IMR-90 (cell line): ENCODE results near the gene A4GNT. TPM values are rescaled to one million over a fixed set of nuclear protein-coding genes. Genes with fewer than 3 reads are reported as not detected.
A peak's percentile ranks its signal among the peaks of the same experiment; 100 is the strongest.

ENCODE experiments used
- ATAC-seq: fragments of 200-7000 bp; cut with Tn5 transposase; 2 replicates; pipeline ENCODE4 v1.9.1; 2020; ENCODE audit warnings: low read depth, mild to moderate bottlenecking, moderate library complexity
- BruUV-seq: library from RNA; stranded (reverse); fragments of 400-500 nt; replicated peaks from 2 replicates; lab custom pipeline; 2021; lab: Mats Ljungman, UMichigan
- CTCF ChIA-PET: fragments of 300-600 bp; formaldehyde crosslinking; extraction: SDS; loops from one replicate; lab custom pipeline; 2021; ENCODE audit warnings: antibody characterized with exemption; lab: Yijun Ruan, JAX
- POLR2A ChIA-PET: fragments of 300-600 bp; sonication (Branson Sonifier 250); formaldehyde crosslinking; loops from one replicate; lab custom pipeline; 2022; ENCODE audit warnings: antibody characterized with exemption; ENCODE audit not compliant: unreplicated experiment; lab: Charles Lee
- DNase-seq: peaks from one replicate; pipeline ENCODE4 v3.0.0; 2013
- H2AFZ ChIP-seq: replicated peaks from 2 replicates; pipeline ENCODE3; 2013; ENCODE audit warnings: low read length, mild to moderate bottlenecking; ENCODE audit not compliant: poor library complexity
- H2AK5ac ChIP-seq: 2 replicates; pipeline ENCODE4 v1.6.1; 2013; ENCODE audit warnings: low read depth, low read length, inconsistent platforms
- H2AK9ac ChIP-seq: replicated peaks from 2 replicates; pipeline ENCODE3; 2013; ENCODE audit warnings: mild to moderate bottlenecking, low read depth, low read length, moderate library complexity; ENCODE audit not compliant: poor library complexity
- H2BK120ac ChIP-seq: 2 replicates; pipeline ENCODE4 v1.6.1; 2013; ENCODE audit warnings: low read depth, low read length, inconsistent platforms
- H2BK15ac ChIP-seq: 3 replicates; pipeline ENCODE4 v1.6.1; 2013; ENCODE audit warnings: low read depth, low read length, inconsistent platforms
- H2BK20ac ChIP-seq: 2 replicates; pipeline ENCODE4 v1.6.1; 2013; ENCODE audit warnings: low read depth, mild to moderate bottlenecking, inconsistent platforms, low read length, moderate library complexity
- H2BK5ac ChIP-seq: 2 replicates; pipeline ENCODE4 v1.6.1; 2013; ENCODE audit warnings: mild to moderate bottlenecking, low read depth, low read length, inconsistent platforms; ENCODE audit not compliant: poor library complexity, severe bottlenecking
- H3K14ac ChIP-seq: replicated peaks from 2 replicates; pipeline ENCODE4 v1.6.1; 2013; ENCODE audit warnings: low read depth, low read length, inconsistent platforms
- H3K18ac ChIP-seq: 2 replicates; pipeline ENCODE4 v1.6.1; 2013; ENCODE audit warnings: low read depth, low read length, control low read depth
- H3K23ac ChIP-seq: 2 replicates; pipeline ENCODE4 v1.6.1; 2013; ENCODE audit warnings: low read depth, low read length, inconsistent platforms
- H3K27ac ChIP-seq: 2 replicates; pipeline ENCODE4 v1.5.1; 2013; ENCODE audit warnings: mild to moderate bottlenecking, control low read depth, low read length; ENCODE audit not compliant: insufficient read depth
- H3K27me3 ChIP-seq: 2 replicates; pipeline ENCODE4 v1.6.1; 2013; ENCODE audit warnings: low read length; ENCODE audit not compliant: control insufficient read depth, insufficient read depth
- H3K36me3 ChIP-seq: 2 replicates; pipeline ENCODE4 v1.6.1; 2013; ENCODE audit warnings: low read length, mixed read lengths; ENCODE audit not compliant: control insufficient read depth, insufficient read depth
- H3K4ac ChIP-seq: 2 replicates; pipeline ENCODE4 v1.6.1; 2013; ENCODE audit warnings: low read depth, low read length, inconsistent platforms
- H3K4me1 ChIP-seq: 2 replicates; pipeline ENCODE4 v1.6.1; 2013; ENCODE audit warnings: low read length, mixed read lengths; ENCODE audit not compliant: control insufficient read depth, insufficient read depth
- H3K4me2 ChIP-seq: 2 replicates; pipeline ENCODE4 v1.6.1; 2013; ENCODE audit warnings: low read depth, mild to moderate bottlenecking, control low read depth, low read length, moderate library complexity
- H3K4me3 ChIP-seq: 2 replicates; pipeline ENCODE4 v1.5.1; 2013; ENCODE audit warnings: low read depth, mild to moderate bottlenecking, control low read depth, low read length, moderate library complexity; ENCODE audit not compliant: insufficient read depth
- H3K56ac ChIP-seq: 2 replicates; pipeline ENCODE4 v1.6.1; 2013; ENCODE audit warnings: low read length, inconsistent platforms; ENCODE audit not compliant: insufficient read depth; ENCODE audit errors: extremely low read depth
- H3K79me1 ChIP-seq, 2 experiments: 2 replicates each; pipeline ENCODE4 v1.6.1; 2013; ENCODE audit warnings: low read length in 2 of 2, inconsistent platforms in 1 of 2, low read depth in 1 of 2
- H3K9ac ChIP-seq: 2 replicates; pipeline ENCODE4 v1.6.1; 2013; ENCODE audit warnings: low read depth, low read length, control low read depth
- H3K9me1 ChIP-seq: 2 replicates; pipeline ENCODE4 v1.6.1; 2013; ENCODE audit warnings: low read length, inconsistent platforms; ENCODE audit not compliant: insufficient read depth
- H3K9me3 ChIP-seq: 2 replicates; pipeline ENCODE4 v1.6.1; 2013; ENCODE audit warnings: low read length; ENCODE audit not compliant: control insufficient read depth, insufficient read depth
- H4K20me1 ChIP-seq: 2 replicates; pipeline ENCODE4 v1.6.1; 2013; ENCODE audit warnings: low read length, inconsistent platforms; ENCODE audit not compliant: insufficient read depth
- H4K5ac ChIP-seq: 2 replicates; pipeline ENCODE4 v1.6.1; 2013; ENCODE audit warnings: mild to moderate bottlenecking, low read depth, low read length, control low read depth
- H4K8ac ChIP-seq, 2 experiments: 2 replicates each; pipeline ENCODE4 v1.6.1; 2013; ENCODE audit warnings: low read depth in 2 of 2, low read length in 2 of 2, control low read depth in 1 of 2, inconsistent platforms in 1 of 2
- H4K91ac ChIP-seq: 2 replicates; pipeline ENCODE4 v1.6.1; 2013; ENCODE audit warnings: low read depth, low read length, inconsistent platforms; ENCODE audit not compliant: insufficient read depth
- CEBPB ChIP-seq: IDR thresholded peaks from 2 replicates; pipeline ENCODE4 v1.6.1; 2012; ENCODE audit warnings: low read depth, low read length, improper control_type of control experiment
- CHD1 ChIP-seq: IDR thresholded peaks from 2 replicates; pipeline ENCODE4 v1.6.1; 2012; ENCODE audit warnings: low read depth, low read length, improper control_type of control experiment
- CTCF ChIP-seq: conservative IDR thresholded peaks from 2 replicates; pipeline ENCODE4 v1.5.1; 2012; ENCODE audit warnings: mild to moderate bottlenecking, low read depth, low read length, improper control_type of control experiment
- ELK1 ChIP-seq: fragments of 150-350 bp; IDR thresholded peaks from 2 replicates; pipeline ENCODE4 v1.6.1; 2016; ENCODE audit warnings: low read depth, mild to moderate bottlenecking, low read length, moderate library complexity, borderline replicate concordance
- FOS ChIP-seq: fragments of 150-350 bp; IDR thresholded peaks from 2 replicates; pipeline ENCODE4 v1.6.1; 2016; ENCODE audit warnings: low read depth, low read length
- MAFK ChIP-seq: IDR thresholded peaks from 2 replicates; pipeline ENCODE4 v1.6.1; 2012; ENCODE audit warnings: low read depth, low read length, improper control_type of control experiment
- MXI1 ChIP-seq: IDR thresholded peaks from 2 replicates; pipeline ENCODE4 v1.6.1; 2012; ENCODE audit warnings: low read depth, mild to moderate bottlenecking, low read length, moderate library complexity, borderline replicate concordance
- NFE2L2 ChIP-seq: fragments of 150-350 bp; IDR thresholded peaks from 2 replicates; pipeline ENCODE4 v1.6.1; 2016; ENCODE audit warnings: low read depth, mild to moderate bottlenecking, low read length
- POLR2A ChIP-seq: IDR thresholded peaks from 2 replicates; pipeline ENCODE4 v1.6.1; 2012; ENCODE audit warnings: mild to moderate bottlenecking, low read depth, low read length
- RAD21 ChIP-seq: IDR thresholded peaks from 2 replicates; pipeline ENCODE4 v1.6.1; 2012; ENCODE audit warnings: low read length, improper control_type of control experiment
- SMC3 ChIP-seq: fragments of 150-350 bp; IDR thresholded peaks from 2 replicates; pipeline ENCODE4 v1.6.1; 2016; ENCODE audit warnings: low read depth, mild to moderate bottlenecking, antibody characterized with exemption, low read length, moderate library complexity
- USF2 ChIP-seq: fragments of 150-350 bp; IDR thresholded peaks from 2 replicates; pipeline ENCODE4 v1.6.1; 2017; ENCODE audit warnings: mild to moderate bottlenecking, antibody characterized with exemption, low read length, low read depth
- dilution Hi-C: fragments of 300-500 bp; cut with HindIII; formaldehyde crosslinking; loops from one replicate; pipeline ENCODE4 v1.14.3; 2018; ENCODE audit warnings: low sequenced_read_pairs; ENCODE audit not compliant: unreplicated experiment
- in situ Hi-C: fragments of 300-500 bp; cut with MboI; formaldehyde crosslinking; loops from 3 replicates; pipeline ENCODE4 v1.14.3; 2019; ENCODE audit warnings: low sequenced_read_pairs, inconsistent platforms, mixed read lengths
- intact Hi-C: fragments of 100-400 bp; cut with micrococcal nuclease; formaldehyde crosslinking; loops from 2 replicates; pipeline ENCODE4 v1.10.0; 2022
- polyA plus RNA-seq, 3 experiments: library from polyadenylated mRNA; depleted of rRNA; stranded (reverse); fragments of >200 nt; gene quantifications; 2 replicates each; pipeline ENCODE4 v1.2.3, GENCODE V29; 2012; ENCODE audit warnings: low replicate concordance in 1 of 3
- total RNA-seq: library from RNA; depleted of rRNA; stranded (reverse); fragments of >200 nt; gene quantifications from 2 replicates; pipeline ENCODE4 v1.2.3, GENCODE V29; 2012

Gene A4GNT
- total and polyA plus RNA-seq, 2 of the 4 experiments (the other 2 are of a cell fraction) = not detected

GRCh38 chr3:138082992-138083386 is 49.2 kb downstream of the A4GNT start:
- H3K4me1 ChIP-seq = peaks cover 25% of the 10 kb centered on the region
- in situ Hi-C loops = no loop called here
- H3K4me3 ChIP-seq = no peak overlapping the region

More at GRCh38 chr3:138082992-138083386, 49.2 kb downstream of the A4GNT start:
- peak overlapping the region; percentile 65 for H3K4ac ChIP-seq
- no peak for TF ChIP-seq SMC3
- no peak for TF ChIP-seq CEBPB
- no peak for TF ChIP-seq CTCF
- no peak for TF ChIP-seq MXI1
- TF ChIP-seq FOS = no peak
- TF ChIP-seq CHD1 = no peak
- no peak for TF ChIP-seq ELK1
- no peak for TF ChIP-seq NFE2L2
- TF ChIP-seq RAD21 = no peak
- TF ChIP-seq POLR2A = no peak
- TF ChIP-seq MAFK = no peak
- TF ChIP-seq USF2 = no peak
- no peaks in the 10 kb centered on the region for H3K9me3 ChIP-seq
- no peak overlapping the region; the same call in 2 of the 3 replicates for H2BK15ac ChIP-seq
- peaks cover 32% of the 10 kb centered on the region for H4K20me1 ChIP-seq
- dilution Hi-C loops = no loop called here
- peak overlapping the region; percentile 86 for H3K27ac ChIP-seq
- H2BK5ac ChIP-seq = peak overlapping the region; percentile 81
- H2BK120ac ChIP-seq = peak overlapping the region; percentile 40
- no peaks in the 10 kb centered on the region for H3K27me3 ChIP-seq
- peak overlapping the region; percentile 84 for H3K4me2 ChIP-seq
- 0 out of 2 replicates have a peak overlapping the region, but pooled peaks have one; percentile 38 for H2BK20ac ChIP-seq
- H3K18ac ChIP-seq = peak overlapping the region; percentile 69
- H2AK5ac ChIP-seq = peak overlapping the region; percentile 91
- peak overlapping the region; percentile 60; the same call in 1 of the 2 replicates for H4K91ac ChIP-seq
- peak overlapping the region; percentile 30 to 31; a peak in 2 of 4 replicates for H4K8ac ChIP-seq
- no peak overlapping the region; the same call in 1 of the 2 replicates for H3K23ac ChIP-seq
- DNase-seq (no peak), ATAC-seq (no peak; the same call in 1 of the 2 replicates)
- peak overlapping the region; percentile 84 for H4K5ac ChIP-seq
- BruUV-seq = no TSS peak
- no peak overlapping the region for H2AFZ ChIP-seq
- peak overlapping the region; percentile 19; the same call in 1 of the 2 replicates for H3K56ac ChIP-seq
- H3K14ac ChIP-seq = peak overlapping the region; percentile 53
- H2AK9ac ChIP-seq = peak overlapping the region; percentile 20
- H3K9ac ChIP-seq = peak overlapping the region; percentile 66
- H3K79me1 ChIP-seq = peaks cover 15 to 42% of the 10 kb centered on the region in 2 experiments; a peak in 3 of 4 replicates
- intact Hi-C loops = loop anchor here (5.0 kb wide), 1 partner anchor 34 kb away; the partner anchor contains the start of gene DZIP1L
- CTCF ChIA-PET = interaction anchor here (2.1 kb wide), 1 partner anchor 12 kb away, joined by 6 read pairs; no protein-coding TSS in a partner anchor
- peaks cover 24% of the 10 kb centered on the region for H3K36me3 ChIP-seq
- POLR2A ChIA-PET = no interaction called here
- peaks cover 35% of the 10 kb centered on the region for H3K9me1 ChIP-seq
